GM19025 (cell line): Measurements from ENCODE around the gene MGME1.
A peak's percentile ranks its signal among the peaks of the same experiment; 100 is the strongest.
"Not testable (repeated sequence)": the region's sequence is repeated elsewhere in the genome, so short reads cannot be mapped to it uniquely, and the experiment has no call there.

ENCODE experiments used
- ATAC-seq: cut with Tn5 transposase; IDR thresholded peaks from one replicate; pipeline ENCODE4 v1.9.1; 2021; ENCODE audit warnings: mild to moderate bottlenecking, low read depth, moderate library complexity; ENCODE audit not compliant: unreplicated experiment

Gene MGME1

DNA sequence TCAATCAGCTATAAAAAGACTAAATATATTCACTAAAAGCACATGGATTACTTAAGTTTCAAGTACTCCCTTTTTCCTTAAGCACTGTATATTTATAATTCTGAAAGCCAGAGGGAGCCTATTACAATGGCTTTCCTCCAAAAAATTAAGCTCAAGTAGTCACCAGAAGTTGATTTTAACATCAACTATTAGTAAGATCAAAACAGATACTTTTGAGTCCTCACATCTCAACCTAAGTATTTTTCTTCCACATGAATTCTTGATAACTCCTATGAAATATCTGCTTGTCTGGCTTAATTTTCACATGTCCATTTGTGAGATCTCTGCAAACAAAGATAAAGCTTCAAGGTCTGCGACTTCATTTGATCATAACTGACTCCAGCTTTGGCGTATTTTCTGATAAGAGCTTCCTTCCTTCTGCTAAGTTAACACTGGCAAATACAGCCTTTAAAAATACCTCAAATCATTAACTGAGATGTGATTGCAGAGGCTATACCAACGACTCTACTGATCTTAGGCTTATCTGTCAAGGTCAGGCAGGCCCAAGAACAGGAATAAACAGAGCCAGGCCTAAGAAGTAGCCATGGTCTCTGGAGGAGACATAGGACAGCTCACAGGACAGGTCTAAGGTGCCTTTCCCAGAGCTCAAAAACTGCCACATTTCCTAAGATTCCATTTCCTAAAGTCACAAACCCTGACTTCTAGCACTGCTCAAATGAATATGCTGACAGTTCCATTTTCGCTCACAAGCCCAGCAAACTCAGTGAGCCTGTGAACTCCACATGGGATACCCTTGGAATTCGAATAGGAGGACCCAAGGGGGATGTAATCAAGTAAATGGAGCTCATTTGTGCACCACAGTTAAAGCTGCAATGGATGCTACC, 10.2 kb upstream of the MGME1 start:
- ATAC-seq, result no peak

DNA sequence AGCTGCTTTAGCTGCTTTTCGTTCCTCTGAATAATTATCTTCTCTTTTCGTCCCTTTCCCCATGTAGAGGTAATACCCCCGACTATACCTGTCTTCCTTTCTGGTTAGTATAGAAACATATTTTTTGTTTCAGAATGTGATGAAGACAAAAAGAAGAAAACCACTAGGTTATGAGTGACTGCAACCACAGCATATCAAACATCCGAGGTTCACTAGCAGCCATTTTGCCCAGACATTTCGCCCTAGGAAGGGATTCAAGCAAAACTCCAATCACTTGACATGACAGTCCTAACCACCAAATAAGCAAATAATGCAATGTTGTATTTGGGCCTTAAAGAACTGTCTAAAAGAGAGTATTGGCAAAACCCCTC, 9.6 kb upstream of the MGME1 start:
- ATAC-seq, result no peak

DNA sequence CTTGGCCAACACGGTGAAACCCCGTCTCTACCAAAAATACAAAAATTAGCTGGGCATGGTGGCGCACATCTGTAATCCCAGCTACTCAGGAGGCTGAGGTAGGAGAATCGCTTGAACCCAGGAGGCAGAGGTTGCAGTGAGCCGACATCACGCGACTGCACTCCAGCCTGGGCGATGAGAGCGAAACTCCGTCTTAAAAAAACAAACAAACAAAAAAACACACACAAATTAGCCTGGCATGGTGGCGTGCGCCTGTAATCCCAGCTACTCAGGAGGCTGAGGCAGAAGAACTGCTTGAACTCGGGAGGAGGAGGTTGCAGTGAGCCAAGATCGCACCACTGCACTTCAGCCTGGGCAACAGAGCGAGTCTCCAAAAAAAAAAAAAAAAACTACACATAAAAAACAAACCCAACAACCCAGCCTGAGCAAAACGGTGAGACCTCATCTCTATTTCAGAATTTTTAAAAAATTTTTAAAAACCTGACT, 8.4 kb upstream of the MGME1 start:
- ATAC-seq, result not testable (repeated sequence)

DNA sequence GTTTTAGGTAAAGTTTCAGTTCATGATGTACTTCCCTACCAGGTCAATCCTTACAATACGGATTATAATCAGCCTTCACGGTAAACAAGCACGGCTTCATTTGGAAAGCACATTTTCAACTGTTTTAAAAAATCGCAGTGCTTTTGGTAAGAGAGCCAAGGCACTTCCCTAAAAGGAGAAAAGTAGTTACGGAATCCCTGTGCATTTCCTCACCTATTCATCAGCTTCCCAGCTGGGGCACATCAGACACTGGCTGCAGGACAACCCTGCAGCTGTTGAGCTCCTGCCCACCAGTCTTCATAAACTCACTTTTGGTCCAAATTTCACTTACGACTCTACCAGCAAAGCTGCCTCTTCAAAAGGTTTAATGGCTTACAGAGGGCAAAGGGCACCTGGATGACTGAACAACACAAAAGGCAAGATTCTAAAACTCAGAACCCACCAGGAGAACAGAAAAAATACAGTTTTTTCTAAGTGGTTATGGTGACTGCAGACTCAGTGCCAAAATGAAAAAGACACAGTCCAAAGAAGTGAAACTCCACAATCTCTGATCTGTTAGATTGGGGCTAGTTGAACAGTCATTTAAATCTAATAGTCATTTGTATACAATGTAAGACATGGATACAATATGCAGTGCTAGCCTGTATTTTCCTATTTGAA, 7.8 kb upstream of the MGME1 start:
- no peak for ATAC-seq

DNA sequence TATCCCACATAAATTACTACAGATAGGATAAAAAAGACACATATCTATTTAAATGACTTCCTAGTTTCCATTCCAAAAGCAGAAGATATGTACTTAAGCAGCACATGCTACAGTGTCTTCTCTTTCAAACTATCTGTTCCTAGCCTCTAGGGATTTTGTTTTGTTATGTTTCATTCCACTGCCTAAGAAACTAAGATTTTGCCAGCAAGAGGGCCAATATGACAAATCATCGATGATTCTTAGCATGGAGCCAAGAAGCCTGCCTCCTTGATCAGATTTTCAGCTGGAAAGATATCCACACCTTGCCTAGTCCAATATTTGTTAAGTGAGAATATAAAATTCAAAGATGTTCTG, 7.3 kb upstream of the MGME1 start:
- ATAC-seq, result no peak

DNA sequence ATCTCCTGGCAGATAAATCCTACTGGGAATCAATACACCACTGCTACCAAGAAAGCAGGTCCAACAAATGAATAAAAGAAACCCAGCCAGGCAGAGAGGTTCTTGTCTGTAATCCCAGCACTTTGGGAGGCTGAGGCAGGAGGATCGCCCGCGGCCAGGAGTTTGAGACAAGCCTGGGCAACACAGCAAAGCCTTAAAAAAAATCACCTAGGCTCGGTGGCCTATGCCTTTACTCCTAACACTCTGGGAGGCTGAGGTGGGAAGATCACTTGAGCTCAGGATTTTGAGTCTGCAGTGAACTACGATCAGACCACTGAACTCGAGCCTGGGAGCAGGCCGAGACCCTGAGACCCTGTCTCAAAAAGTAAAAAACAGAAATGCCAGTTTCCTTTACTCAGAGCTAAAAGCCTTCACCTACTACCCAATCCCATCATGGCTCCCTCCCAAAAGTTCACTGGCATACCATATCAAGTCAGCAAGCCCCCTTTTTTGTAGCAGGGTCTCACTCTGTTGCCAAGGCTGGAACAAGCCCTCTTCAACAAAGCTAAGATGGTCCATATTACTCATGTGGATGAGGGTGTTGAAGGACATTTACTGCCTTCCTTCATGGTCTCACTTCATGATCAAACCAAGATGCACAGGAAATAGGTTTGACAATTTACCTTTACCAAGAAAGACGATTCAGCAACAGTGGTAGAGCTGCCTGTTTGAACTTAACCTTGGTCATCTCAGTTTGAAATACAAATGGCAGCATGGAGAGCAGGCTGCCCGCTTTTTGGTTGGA, 5.5 kb upstream of the MGME1 start:
- no peak for ATAC-seq

DNA sequence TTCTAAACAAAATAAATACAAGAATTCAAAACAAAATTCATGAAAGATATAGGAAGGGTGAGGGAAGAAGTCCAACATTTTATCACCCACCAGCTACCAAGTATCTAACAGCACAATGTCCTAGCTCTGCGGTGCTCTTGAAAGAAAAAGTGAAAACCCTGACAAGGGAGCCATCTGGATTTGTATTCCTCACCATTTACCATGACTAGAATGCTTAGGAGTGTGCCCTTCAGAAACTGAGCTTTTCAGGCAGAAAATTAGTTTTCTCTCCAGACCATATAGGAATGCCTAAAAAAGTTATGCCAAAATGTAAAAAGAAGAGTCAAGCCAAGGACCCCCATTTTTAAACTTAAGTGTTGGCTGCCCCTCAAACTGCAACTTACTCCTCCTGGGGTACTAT, 4.7 kb upstream of the MGME1 start:
- ATAC-seq, result no peak

DNA sequence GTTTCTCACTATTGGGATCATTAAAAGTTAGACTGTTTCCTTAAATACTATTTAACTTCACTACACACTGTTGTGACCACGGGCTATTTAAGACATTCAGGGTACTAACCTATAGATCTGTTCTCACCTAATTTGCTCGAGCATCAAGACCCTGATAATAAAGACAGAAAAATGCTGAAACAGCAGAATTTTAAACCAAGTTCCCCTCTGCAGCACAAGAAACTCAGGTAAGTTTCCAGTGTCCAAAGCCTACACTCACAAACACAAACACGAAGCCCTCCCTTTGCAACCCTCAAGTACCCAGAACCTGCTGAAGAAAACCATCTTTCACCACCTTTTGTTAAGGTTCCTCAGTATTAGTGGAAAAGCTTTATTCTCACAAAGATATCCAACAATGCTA, 4.2 kb upstream of the MGME1 start:
- no peak for ATAC-seq

DNA sequence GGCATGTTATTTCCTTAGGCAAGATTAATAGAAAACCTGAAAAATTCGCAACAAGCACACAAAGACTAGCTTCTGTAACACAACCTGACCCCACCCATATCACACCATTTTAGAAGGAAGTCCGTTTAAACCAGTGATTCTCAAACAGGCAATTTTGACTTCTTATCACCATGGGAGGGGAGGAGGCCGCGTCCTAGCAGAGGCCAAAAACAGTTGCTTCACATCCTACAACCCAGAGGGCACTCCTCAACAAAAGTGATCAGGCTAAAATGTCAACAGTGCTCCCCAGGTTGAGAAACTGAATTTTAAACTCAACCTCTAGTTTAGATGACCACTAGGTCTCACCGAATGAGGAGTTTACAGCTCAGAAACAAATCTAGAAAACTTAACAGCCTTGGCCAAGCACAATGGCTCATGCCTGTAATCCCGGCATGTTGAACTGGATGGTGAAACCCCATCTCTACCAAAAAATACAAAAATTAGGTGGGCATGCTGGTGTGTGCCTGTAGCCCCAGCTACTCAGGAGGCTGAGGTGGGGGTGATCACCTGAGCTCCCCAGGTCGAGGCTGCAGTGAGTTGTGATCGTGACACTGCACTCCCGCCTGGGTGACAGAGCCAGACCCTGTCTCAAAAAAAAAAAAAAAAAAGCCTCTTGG, 3.6 kb upstream of the MGME1 start:
- no peak for ATAC-seq

DNA sequence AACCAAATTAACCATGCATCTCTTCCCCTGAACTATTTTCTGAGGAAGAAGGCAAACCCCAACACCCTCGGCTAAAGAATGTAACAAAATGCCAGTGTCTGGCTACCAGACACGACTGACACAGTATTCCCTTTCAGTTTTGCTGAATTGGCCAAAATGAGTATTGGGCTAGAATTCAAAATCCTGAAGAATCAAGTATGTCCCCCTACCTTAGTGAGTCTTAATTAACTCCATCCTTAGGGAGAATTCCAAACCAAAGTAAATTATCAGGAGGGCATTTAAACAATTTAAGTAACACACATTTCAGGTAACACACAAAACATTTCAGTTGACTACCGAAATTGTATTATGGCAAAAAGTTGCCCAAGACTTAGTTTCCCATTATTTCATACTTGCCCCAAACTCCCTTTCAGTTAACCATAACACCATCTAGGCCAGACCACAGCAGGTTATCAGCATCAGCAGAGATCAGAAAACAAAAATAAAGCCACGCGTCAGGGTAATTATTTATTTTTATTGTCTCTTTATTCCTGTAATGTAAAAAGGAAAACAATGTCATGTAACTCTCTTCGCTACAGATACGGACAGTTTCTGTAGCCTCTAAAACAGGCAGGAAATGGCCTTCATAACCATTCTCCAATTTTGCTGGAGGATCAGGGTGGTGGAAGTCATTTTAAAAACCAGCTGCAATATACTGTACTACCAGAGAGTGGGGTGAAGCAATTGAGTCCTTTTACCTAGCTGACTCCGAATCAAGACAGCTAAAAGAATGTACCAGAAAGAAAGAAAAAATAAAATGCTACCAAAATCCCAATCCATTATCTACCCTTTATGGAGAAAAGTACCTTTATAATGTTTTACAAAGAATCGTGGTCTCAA, 2.1 kb upstream of the MGME1 start:
- no peak for ATAC-seq

DNA sequence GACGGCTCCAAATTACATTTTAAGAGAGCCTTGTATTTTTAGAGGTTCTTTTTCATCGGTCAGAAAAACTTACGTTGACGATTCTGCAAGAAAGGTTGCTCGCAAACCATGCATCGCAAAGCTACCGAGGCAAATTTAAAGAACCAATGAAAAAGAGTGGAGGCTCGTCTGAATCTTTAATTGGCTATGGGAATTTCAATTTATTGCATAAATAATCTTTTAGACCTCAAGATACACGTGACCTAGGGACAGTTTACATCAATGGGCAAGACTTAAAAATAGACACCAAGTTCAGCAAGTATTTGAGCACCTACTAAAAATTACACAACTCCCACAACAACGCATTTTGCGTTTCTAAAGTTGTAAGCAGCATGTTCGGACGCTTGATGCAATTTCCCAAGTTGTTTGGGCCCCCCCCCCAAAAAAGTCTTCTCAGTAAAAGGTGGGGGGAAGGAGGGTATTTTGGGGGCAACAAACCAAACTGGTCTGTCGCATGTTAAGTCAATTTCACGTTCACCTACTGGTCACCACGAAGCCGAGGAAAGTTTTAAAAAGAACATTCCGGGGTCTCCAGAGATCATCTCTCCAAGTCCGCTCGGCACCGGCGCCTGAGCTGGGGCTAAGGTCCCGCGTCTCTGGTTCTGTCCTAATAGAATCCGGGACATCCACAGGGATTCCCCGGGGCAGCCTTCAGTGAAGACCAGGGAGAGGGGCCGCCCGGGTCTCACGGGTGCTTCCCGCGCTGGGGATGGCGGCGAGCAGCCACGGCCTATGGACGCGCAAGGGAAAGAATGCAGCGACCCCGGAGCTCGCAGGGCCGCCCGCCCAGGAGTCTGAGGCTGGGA, 1.1 kb upstream of the MGME1 start:
- peak; percentile 4 for ATAC-seq

DNA sequence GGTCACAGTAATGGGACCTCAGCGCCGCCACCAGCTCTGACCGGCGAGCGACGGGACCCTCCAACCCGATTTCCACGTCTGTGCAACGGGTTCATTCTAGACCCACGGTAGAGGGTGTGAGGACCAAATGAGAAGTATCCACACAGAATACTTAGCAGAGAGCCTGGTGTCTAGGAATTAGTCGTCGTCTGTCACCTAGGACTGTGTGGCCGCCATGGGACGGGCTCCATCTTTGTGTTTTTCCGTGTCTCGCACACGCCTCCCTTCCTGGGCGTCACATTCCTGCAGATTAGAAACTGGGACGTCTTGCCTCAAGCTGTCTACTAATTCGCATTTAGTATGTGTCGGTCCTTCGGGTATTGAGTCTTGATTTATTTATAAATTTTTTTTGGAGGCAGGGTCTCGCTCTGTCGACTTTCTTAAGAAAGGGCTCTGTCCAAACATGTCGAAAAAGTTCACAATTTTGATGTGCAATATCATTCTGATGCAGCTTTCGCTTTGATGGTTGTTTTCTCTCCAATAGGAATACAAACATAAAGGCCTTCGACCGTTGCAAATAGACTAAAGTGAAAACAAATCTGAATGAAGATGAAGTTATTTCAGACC, 563 bp downstream of the MGME1 start:
- peak; percentile 5 for ATAC-seq

DNA sequence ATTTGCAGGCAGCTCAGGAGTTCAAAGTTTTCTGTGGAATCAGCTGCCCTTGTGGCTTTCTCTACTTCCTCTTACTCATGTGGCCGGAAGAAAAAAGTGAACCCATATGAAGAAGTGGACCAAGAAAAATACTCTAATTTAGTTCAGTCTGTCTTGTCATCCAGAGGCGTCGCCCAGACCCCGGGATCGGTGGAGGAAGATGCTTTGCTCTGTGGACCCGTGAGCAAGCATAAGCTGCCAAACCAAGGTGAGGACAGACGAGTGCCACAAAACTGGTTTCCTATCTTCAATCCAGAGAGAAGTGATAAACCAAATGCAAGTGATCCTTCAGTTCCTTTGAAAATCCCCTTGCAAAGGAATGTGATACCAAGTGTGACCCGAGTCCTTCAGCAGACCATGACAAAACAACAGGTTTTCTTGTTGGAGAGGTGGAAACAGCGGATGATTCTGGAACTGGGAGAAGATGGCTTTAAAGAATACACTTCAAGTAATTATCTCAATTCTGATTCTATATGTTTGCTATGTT, 1.1 kb downstream of the MGME1 start:
- no peak for ATAC-seq

DNA sequence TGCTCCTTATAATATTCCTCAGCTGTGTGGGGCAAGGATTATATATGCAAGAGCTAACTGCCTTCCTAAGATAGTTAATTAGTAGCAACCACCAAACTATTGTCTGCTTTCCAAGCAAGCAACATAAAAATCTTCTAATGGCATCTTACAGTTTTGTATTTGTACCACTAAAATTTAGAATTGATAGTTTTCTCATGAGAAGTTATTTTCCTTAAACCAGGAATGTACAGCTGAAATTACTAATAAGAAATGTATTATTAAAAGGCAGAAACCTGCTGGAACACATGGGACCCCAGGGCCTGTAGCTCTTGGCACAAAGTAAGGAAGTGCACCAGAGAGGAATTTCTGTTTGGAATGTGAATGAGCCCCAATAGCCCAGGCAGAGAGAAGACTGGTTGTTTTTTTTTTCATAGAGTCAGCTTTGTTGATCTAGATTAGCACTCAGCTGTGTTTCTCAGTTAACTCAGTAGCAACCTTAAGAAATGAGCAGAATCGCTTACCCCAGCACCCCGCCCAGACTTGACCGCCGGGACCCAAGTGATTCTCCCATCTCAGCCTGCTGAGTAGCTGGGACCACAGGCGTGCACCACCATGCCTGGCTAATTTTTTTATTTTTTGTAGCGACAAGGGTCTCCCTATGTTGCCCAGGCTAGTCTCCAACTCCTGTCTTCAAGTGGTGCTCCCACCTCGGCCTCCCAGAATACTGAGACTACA, 2.6 kb downstream of the MGME1 start:
- no peak for ATAC-seq

DNA sequence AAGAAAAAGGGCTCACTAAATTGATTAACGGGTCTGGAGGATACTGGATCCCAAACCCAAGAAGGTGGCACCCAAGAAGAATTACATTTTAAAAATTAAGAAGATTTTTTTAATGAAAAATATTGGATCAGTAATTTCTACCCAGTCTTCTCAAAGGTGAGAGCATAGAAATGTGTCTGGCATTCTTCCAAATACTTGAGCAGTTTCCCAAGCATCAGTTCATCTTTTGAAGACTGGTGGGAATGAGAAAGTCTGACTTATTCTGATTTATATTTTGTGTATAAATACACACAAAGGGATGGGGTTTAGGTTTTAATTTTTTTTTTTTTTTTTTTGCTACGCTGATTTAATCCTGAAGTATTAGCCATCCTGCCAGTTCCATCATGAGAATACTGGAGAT, 3.3 kb downstream of the MGME1 start:
- ATAC-seq, result no peak

DNA sequence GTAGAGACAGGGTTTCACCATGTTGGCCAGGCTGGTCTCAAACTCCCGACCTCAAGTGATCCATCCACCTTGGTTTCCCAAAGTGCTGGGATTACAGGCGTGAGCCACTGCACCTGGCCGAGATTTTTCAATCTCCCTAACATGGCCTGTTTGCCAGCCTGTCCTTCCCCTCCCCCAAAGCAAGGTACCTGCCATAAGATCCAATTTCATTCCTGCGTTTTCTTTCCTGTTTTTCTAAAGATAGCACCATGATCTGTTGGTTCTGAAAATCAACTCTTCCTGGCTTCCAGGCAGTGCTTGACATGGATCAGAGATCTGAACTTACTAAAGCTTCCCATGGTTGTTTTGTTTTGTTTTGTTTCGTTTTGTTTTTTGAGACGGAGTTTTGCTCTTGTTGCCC, 7.5 kb downstream of the MGME1 start:
- ATAC-seq, result no peak

DNA sequence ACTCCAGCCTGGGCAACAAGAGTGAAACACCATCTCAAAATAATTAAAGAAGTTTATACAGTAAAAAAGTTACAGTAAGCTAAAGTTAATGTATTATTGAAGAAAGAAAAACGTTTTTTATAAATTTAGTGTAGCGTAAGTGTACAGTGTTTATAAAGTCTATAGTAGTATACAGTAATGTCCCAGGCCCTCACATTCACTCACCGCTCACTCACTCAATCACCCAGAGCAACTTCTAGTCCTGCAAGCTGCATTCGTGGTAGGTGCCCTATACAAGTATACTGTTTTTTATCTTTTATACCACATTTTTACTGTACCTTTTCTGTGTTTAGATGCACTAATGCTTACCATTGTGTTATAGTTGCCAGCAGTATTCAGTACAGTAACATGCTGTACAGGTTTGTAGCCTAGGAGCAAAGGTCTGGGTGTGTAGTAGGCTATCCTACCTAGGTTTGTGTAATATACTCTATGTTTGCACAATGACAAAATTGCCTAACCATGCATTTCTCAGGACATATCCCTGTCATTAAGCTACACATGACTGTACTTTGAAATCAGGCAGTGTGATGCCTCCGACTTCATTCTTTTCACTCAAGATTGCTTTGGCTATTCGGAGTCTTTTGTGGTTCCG, 16.7 kb downstream of the MGME1 start:
- ATAC-seq, result no peak
